Epithelial cell of esophagus (primary cell): ENCODE data around the gene LEUTX.
"Not testable (repeated sequence)": the region's sequence is repeated elsewhere in the genome, so short reads cannot be mapped to it uniquely, and the experiment has no call there.

Experiments
- DNase-seq: peaks from one replicate; pipeline ENCODE4 v3.0.0; 2010; ENCODE audit warnings: low read depth
- H3K4me3 ChIP-seq: 2 replicates; pipeline ENCODE4 v1.5.1; 2011; ENCODE audit warnings: mild to moderate bottlenecking, low read length, control low read depth
- TF ChIP-seq, protein P1 (sequence below): IDR thresholded peaks from 2 replicates; pipeline ENCODE4 v1.5.1; 2011; ENCODE audit warnings: low read depth, mild to moderate bottlenecking, low read length, control low read depth, inconsistent platforms; ENCODE audit not compliant: insufficient read depth; ENCODE audit errors: missing control alignments

The LEUTX gene

DNA sequence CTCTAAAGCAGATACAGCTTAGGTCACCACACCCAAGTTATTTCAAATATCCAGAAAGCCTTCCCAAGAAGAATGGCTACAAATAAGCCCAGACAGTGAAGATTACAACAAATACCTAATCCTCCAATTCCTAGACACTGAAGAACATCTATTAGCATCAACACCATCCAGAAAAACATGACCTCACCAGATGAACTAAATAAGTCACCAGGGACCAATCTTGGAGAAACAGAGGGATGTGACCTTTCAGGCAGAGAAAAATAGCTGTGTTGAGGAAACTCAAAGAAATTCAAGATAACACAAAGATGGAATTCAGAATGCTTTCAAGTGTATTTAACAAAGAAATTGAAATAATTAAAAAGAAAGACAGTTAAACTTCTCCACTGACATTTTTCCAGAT, 25.9 kb upstream of the LEUTX start:
- TF ChIP-seq, protein P1, sequence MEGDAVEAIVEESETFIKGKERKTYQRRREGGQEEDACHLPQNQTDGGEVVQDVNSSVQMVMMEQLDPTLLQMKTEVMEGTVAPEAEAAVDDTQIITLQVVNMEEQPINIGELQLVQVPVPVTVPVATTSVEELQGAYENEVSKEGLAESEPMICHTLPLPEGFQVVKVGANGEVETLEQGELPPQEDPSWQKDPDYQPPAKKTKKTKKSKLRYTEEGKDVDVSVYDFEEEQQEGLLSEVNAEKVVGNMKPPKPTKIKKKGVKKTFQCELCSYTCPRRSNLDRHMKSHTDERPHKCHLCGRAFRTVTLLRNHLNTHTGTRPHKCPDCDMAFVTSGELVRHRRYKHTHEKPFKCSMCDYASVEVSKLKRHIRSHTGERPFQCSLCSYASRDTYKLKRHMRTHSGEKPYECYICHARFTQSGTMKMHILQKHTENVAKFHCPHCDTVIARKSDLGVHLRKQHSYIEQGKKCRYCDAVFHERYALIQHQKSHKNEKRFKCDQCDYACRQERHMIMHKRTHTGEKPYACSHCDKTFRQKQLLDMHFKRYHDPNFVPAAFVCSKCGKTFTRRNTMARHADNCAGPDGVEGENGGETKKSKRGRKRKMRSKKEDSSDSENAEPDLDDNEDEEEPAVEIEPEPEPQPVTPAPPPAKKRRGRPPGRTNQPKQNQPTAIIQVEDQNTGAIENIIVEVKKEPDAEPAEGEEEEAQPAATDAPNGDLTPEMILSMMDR, result no peak
- DNase-seq, result no peak
- no peak overlapping the region for H3K4me3 ChIP-seq

DNA sequence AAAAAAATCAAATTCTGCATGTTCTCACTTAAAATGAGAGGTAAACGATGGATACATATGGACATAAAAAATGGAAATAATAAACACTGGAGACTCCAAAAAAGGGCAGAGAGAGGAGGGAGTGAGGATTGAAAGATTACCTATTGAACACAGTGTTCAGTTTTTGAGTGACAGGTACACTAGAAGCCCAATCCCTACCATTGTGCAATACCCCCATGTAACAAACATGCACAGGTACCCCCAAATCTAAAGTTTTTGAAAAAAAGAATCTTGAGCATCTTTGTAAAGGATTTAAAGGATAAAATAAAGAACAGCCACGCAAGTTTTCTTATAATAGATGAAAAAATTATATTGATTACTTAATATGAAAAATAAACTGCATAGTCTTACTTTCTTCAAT, 24.1 kb upstream of the LEUTX start:
- no peak overlapping the region for H3K4me3 ChIP-seq
- TF ChIP-seq, protein P1, result no peak
- no peak for DNase-seq

DNA sequence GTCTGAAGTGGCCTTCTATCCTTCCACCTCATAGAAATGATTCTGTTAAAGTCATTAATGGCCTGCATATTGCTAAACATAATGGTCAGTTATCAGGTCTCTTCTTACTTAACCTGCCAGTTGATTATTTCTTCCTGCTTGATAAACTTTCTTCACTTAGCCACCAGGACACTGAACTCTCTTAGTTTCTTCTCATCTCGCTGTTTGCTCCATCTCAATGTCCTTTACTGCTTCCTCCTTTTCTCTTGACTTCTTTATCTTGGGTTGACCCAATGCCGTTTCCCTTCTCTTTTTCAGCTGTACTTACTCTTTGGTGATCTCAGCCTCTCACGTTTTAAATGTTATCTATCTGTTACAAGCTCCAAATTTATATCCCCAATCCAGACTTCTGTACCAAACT, 23.7 kb upstream of the LEUTX start:
- H3K4me3 ChIP-seq, result no peak overlapping the region
- no peak for DNase-seq
- TF ChIP-seq, protein P1, result no peak

DNA sequence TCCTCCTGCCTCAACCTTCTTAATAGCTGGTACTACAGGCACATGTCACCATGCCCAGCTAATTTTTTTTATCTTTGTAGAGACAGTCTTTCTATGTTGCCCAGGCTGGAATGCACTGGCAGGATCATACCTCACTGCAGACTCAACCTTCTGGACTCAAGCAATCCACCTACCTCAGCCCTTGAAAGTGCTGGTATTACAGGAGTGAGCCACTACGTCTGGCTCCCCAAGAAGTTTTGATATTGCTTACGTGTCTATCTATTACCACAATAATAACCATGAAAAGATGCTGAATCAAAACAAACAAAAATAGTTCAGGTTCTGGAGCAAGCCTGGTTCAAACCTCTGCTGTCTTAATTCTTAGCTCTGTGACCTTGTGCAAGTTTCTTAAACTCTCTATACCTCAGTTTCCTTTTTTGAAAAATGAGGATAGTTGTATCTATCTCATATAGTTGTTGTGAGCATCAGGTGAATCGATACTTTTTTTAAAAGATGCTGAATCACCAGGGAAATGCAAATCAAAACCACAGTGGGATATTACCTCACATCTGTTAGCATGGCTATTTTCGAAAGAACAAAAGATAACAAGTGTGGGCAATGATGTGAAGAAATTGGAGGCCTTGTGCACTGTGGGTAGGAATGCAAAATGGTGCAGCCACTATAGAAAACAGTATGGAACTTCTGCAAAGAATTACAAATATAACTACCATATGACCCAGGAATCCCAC, 19.0 kb upstream of the LEUTX start:
- TF ChIP-seq, protein P1, result no peak
- no peak for DNase-seq
- no peak overlapping the region for H3K4me3 ChIP-seq

DNA sequence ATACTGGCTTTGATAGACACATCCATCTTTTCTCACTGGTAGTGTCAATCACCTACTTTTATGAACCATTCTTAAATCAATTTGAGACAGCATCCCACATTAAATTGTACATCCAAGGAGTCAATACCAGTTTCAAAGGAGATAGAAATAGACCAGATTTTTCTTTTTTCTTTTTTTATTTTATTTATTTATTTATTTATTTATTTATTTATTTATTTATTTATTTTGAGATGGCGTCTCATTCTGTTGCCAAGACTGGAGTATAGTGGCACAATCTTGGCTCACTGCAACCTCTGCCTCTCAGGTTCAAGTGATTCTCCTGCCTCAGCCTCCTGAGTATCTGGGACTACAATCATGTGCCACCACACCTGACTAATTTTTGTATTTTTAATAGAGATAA, 16.8 kb upstream of the LEUTX start:
- DNase-seq, H3K4me3 ChIP-seq: not testable (repeated sequence)

DNA sequence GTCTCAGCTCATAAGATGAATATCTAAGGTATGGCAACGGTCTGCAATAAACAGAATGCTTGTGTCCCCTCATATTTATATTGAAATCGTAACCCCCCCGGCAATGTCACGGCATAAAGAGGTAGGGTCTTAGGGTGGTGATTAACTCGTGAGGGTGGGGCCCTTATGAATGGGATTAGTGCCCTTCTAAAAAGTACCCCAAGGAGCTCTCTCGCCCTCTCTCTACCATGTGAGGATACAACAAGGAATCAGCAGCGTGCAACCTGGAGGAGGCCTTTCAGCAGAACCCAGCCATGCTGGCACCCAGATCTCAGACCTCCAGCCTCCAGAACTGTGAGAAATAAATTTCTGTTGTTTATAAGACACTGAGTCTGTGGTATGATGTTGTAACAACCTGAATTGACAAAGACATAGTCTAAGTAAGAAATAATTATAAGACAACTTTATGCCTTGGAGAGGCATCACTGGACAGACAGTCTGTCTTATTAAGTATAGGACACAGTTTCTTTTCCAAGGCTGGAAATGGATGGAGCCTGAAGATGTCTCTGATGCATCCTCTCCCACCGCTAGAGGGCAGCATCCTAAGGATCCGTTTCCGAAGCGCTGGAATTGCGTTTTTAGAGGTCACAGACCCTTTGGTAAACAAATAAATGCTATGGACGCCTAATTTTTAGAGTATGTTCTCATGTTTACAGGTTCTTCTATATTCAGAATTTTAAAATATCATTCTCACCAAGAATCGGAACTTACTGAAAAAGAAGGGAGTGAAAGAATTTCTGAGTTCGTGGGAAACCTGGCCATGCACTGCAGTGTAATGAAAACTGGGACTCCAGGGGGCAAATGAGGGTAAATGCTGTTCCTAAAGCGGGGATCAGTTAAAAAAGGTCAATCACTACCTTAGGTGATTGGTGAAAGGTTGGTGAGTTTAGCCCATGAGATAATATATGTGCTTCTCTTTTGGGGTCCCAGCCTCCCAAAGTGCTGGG, 13.3 kb upstream of the LEUTX start:
- peak; percentile 45 for DNase-seq
- TF ChIP-seq, protein P1, result peak; percentile 74
- no peak overlapping the region for H3K4me3 ChIP-seq

DNA sequence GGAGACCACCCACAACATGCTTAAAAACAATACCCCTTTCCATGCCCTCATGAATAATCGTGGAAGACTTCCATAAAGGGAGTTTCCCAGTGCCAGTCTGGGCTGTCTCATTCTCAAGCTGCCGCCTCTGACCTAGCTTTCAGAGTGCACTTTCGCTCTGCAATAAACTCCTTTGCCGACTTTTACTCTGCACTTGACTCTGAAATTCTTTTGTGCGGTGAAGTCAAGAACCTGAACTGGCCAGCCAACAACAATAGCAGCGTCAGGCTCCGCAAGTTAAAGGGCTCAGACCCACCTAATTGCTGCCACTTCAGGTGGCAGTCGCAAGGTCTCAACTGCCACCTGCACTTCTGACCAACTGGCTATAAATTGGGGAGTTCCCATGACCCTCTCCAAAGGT, 10.3 kb upstream of the LEUTX start:
- H3K4me3 ChIP-seq, result no peak overlapping the region
- TF ChIP-seq, protein P1, result no peak
- peak; percentile 2 for DNase-seq
